K562 (cell line): ENCODE data around the gene OPCML. TPM values are rescaled to one million over a fixed set of nuclear protein-coding genes. Genes with fewer than 3 reads are reported as not detected.

ENCODE experiments used
- ATAC-seq: fragments of 200-7000 bp; cut with Tn5 transposase; 3 replicates; pipeline ENCODE4 v1.9.1; 2020; ENCODE audit warnings: moderate library complexity
- BruUV-seq: library from RNA; stranded (reverse); fragments of 400-500 nt; replicated peaks from 2 replicates; lab custom pipeline; 2021; lab: Mats Ljungman, UMichigan
- CTCF ChIA-PET: fragments of 300-600 bp; formaldehyde crosslinking; extraction: SDS; loops from one replicate; lab custom pipeline; 2021; ENCODE audit warnings: low intra/inter-chr PET ratio; lab: Yijun Ruan, JAX
- POLR2A ChIA-PET: fragments of 300-600, 350-650 bp; sonication (Branson Sonifier 250); formaldehyde crosslinking; extraction: SDS; loops from one replicate; lab custom pipeline; 2021; ENCODE audit warnings: antibody characterized with exemption, inconsistent platforms; lab: Yijun Ruan, JAX
- DNase-seq, 4 experiments: peaks; one replicate each; pipeline versions ENCODE4 v3.0.0 to v3.0.0-alpha.2; 2011 to 2018; ENCODE audit warnings: low spot score in 3 of 4, mixed read lengths in 3 of 4; ENCODE audit errors: extremely low read depth in 1 of 4
- FAIRE-seq: peaks from 2 replicates; lab custom pipeline; 2011; peaks lifted over from hg19 to GRCh38; lab: Jason Lieb, UNC
- H2AFZ ChIP-seq: 2 replicates; pipeline ENCODE4 v1.6.0; 2011; ENCODE audit warnings: low read depth, low read length, control low read depth, inconsistent platforms
- H3K27ac ChIP-seq: fragments of 200-600 bp; 3 replicates; pipeline ENCODE4 v1.8.0; 2011; ENCODE audit warnings: low read depth, mild to moderate bottlenecking, control low read depth, inconsistent platforms, low read length, moderate library complexity, mixed read lengths; ENCODE audit errors: extremely low read depth
- H3K27me3 ChIP-seq, 2 experiments: fragments of 300-600 bp in 1 of 2; 2 replicates in 1 of 2; 3 replicates in 1 of 2; pipeline versions ENCODE4 v1.6.0 to v1.8.0; 2011; ENCODE audit warnings: inconsistent platforms in 2 of 2, low read length in 2 of 2, mild to moderate bottlenecking in 1 of 2, mixed read lengths in 1 of 2, moderate library complexity in 1 of 2; ENCODE audit not compliant: control insufficient read depth in 2 of 2, insufficient read depth in 2 of 2
- H3K36me3 ChIP-seq: fragments of 300-600 bp; 3 replicates; pipeline ENCODE4 v1.8.0; 2011; ENCODE audit warnings: mild to moderate bottlenecking, low read length, inconsistent platforms; ENCODE audit not compliant: control insufficient read depth, insufficient read depth
- H3K4me1 ChIP-seq, 2 experiments: fragments of 200-600 bp in 1 of 2; replicated peaks in 1 of 2; 2 replicates in 1 of 2; 3 replicates in 1 of 2; pipeline versions ENCODE4 v1.5.1 to v1.8.0; 2011; ENCODE audit warnings: inconsistent platforms in 2 of 2, low read length in 2 of 2, mild to moderate bottlenecking in 1 of 2, mixed read lengths in 1 of 2, moderate library complexity in 1 of 2; ENCODE audit not compliant: control insufficient read depth in 2 of 2, insufficient read depth in 2 of 2
- H3K4me2 ChIP-seq: 2 replicates; pipeline ENCODE4 v1.6.1; 2011; ENCODE audit warnings: low read length, control low read depth, inconsistent platforms, mixed read lengths; ENCODE audit not compliant: insufficient read depth
- H3K4me3 ChIP-seq: fragments of 200-600 bp; sonication (generic), shearing (Covaris generic); 2 replicates; pipeline ENCODE4 v1.5.1; 2016; ENCODE audit warnings: control low read depth, inconsistent platforms
- H3K79me2 ChIP-seq: fragments of 200-600 bp; 3 replicates; pipeline ENCODE4 v1.8.0; 2011; ENCODE audit warnings: low read length, inconsistent platforms; ENCODE audit not compliant: control insufficient read depth, insufficient read depth
- H3K9ac ChIP-seq, 2 experiments: 2 replicates each; pipeline versions ENCODE4 v1.6.0 to v1.6.1; 2011; ENCODE audit warnings: low read depth in 2 of 2, low read length in 2 of 2, control low read depth in 1 of 2, inconsistent platforms in 1 of 2, mild to moderate bottlenecking in 1 of 2, mixed read lengths in 1 of 2; ENCODE audit not compliant: insufficient read depth in 1 of 2
- H3K9me1 ChIP-seq: one replicate; pipeline ENCODE4 v1.6.0; 2011; ENCODE audit warnings: inconsistent platforms, mild to moderate bottlenecking, low read length, moderate library complexity; ENCODE audit not compliant: control insufficient read depth, insufficient read depth
- H3K9me3 ChIP-seq: replicated peaks from 2 replicates; pipeline ENCODE4 v1.5.1; 2011; ENCODE audit warnings: low read depth, low read length, inconsistent platforms; ENCODE audit not compliant: control insufficient read depth, insufficient read depth
- H4K20me1 ChIP-seq: replicated peaks from 2 replicates; pipeline ENCODE4 v1.6.1; 2011; ENCODE audit warnings: low read length, inconsistent platforms, mixed read lengths; ENCODE audit not compliant: control insufficient read depth, insufficient read depth
- DLX4 ChIP-seq: fragments of 250-450 bp; sonication (Bioruptor Pico); IDR thresholded peaks from 2 replicates; pipeline ENCODE4 v1.6.1; 2021; ENCODE audit warnings: mild to moderate bottlenecking
- EHMT2 ChIP-seq: fragments of 450-650 bp; IDR thresholded peaks from 2 replicates; pipeline ENCODE4 v1.6.1; 2018; ENCODE audit warnings: antibody characterized with exemption
- HMG20A ChIP-seq: fragments of 450-650 bp; formaldehyde crosslinking; conservative IDR thresholded peaks from 2 replicates; pipeline ENCODE4 v1.4.0; 2020; ENCODE audit warnings: mild to moderate bottlenecking, mixed read lengths
- KDM5B ChIP-seq: fragments of 200-600 bp; sonication (generic); IDR thresholded peaks from 2 replicates; pipeline ENCODE4 v1.6.1; 2012; ENCODE audit warnings: low read depth, mild to moderate bottlenecking, moderate library complexity, low read length, control low read depth, inconsistent platforms; ENCODE audit not compliant: insufficient replicate concordance
- NEUROD1 ChIP-seq: fragments of 150-350 bp; IDR thresholded peaks from 2 replicates; pipeline ENCODE4 v1.6.1; 2014; ENCODE audit warnings: borderline replicate concordance, low read length, low read depth; ENCODE audit not compliant: partially characterized antibody
- POLR3A ChIP-seq: IDR thresholded peaks from 2 replicates; pipeline ENCODE4 v1.6.1; 2011; ENCODE audit warnings: borderline replicate concordance, mild to moderate bottlenecking, moderate library complexity; ENCODE audit not compliant: insufficient read length, insufficient read depth; ENCODE audit errors: extremely low read depth
- SP2 ChIP-seq: IDR thresholded peaks from 2 replicates; pipeline ENCODE4 v1.6.1; 2011; ENCODE audit warnings: mild to moderate bottlenecking, low read depth, low read length, moderate library complexity; ENCODE audit not compliant: poor library complexity, severe bottlenecking; ENCODE audit errors: extremely low read depth
- ZNF24 ChIP-seq: fragments of 450-650 bp; IDR thresholded peaks from 2 replicates; pipeline ENCODE4 v1.6.1; 2016
- ZNF282 ChIP-seq: sonication (generic); formaldehyde crosslinking; IDR thresholded peaks from 2 replicates; pipeline ENCODE4 v1.8.1; 2023; ENCODE audit warnings: missing genetic modification reagents
- ZNF311 ChIP-seq: fragments of 250-450 bp; sonication (Bioruptor Pico); IDR thresholded peaks from 2 replicates; pipeline ENCODE4 v1.4.0; 2020; ENCODE audit warnings: mild to moderate bottlenecking, moderate library complexity
- ZNF511 ChIP-seq: sonication (generic); formaldehyde crosslinking; IDR thresholded peaks from 2 replicates; pipeline ENCODE4 v1.8.0; 2022; ENCODE audit warnings: mild to moderate bottlenecking, missing genetic modification reagents
- WGBS: fragments of 100-300 bp; shearing (Covaris generic); methylation state at CpG from one replicate; pipeline ENCODE4 v1.1.6; 2016; ENCODE audit warnings: low coverage, mixed read lengths; ENCODE audit not compliant: insufficient coverage; ENCODE audit errors: missing lambda C conversion rate; 5-methylcytosine and 5-hydroxymethylcytosine counted together
- in situ Hi-C: fragments of 300-500 bp; cut with MboI; formaldehyde crosslinking; loops from 4 replicates; pipeline ENCODE4 v1.15.0; 2018; ENCODE audit warnings: inconsistent platforms, mixed read lengths
- intact Hi-C: fragments of 100-400 bp; cut with micrococcal nuclease; formaldehyde crosslinking; loops from 2 replicates; pipeline ENCODE4 v1.14.2; 2022
- polyA plus RNA-seq, 8 experiments: library from polyadenylated mRNA; depleted of rRNA in 4 of 8; stranded (reverse) in 5 of 8; unstranded in 3 of 8; fragments of >200 nt; fragmentation: Nextera tagmentation in 2 of 8; fragmentation: Illumina TruSeq in 1 of 8; extraction: Ambion mirVana in 2 of 8; extraction: Trizol in 1 of 8; gene quantifications; 2 replicates each; pipeline versions ENCODE4 v1.2.1 to v1.2.3, GENCODE V29; 2011 to 2014; ENCODE audit warnings: inconsistent platforms in 1 of 8, missing spikeins in 1 of 8
- total RNA-seq, 7 experiments: library from RNA; depleted of rRNA in 6 of 7; stranded (reverse); fragments of >200 nt in 6 of 7; fragmentation: Illumina TruSeq in 2 of 7; extraction: Trizol in 2 of 7; gene quantifications; 2 replicates each; pipeline versions ENCODE4 v1.2.1 to v1.2.3, GENCODE V29; 2011 to 2021; ENCODE audit warnings: low replicate concordance in 1 of 7

Gene OPCML
- total and polyA plus RNA-seq, 9 of the 15 experiments (the other 6 are each of a cell fraction or from before 2014, with no cell fraction given): not detected

- TF ChIP-seq ZNF511 (CRISPR knock-in tag): no peak
- no peak for TF ChIP-seq EHMT2
- no peak for TF ChIP-seq ZNF282 (CRISPR knock-in tag)
- no peak for TF ChIP-seq HMG20A
- TF ChIP-seq POLR3A: no peak
Observed at GRCh38 chr11:132780046-132780445, 752.3 kb downstream of the OPCML start (continued).

GRCh38 chr11:132779497-132779896 lies 752.8 kb downstream of the OPCML start:
- FAIRE-seq: no peak
- no TSS peak for BruUV-seq
- WGBS: 4% methylated on average over 2 of the region's 3 CpGs

More at GRCh38 chr11:132779497-132779896, 752.8 kb downstream of the OPCML start:
- Histone ChIP-seq H3K79me2 (no peaks in the 10 kb centered on the region), H3K36me3 (no peaks in the 10 kb centered on the region), H4K20me1 (no peaks in the 10 kb centered on the region), H3K27me3 (no peaks in the 10 kb centered on the region), H3K27ac (no peak overlapping the region), H3K9me1 (no peaks in the 10 kb centered on the region), H3K4me3 (no peak overlapping the region), H3K4me2 (no peak overlapping the region), H2AFZ (no peak overlapping the region), H3K9ac (no peak overlapping the region), H3K9me3 (no peaks in the 10 kb centered on the region), H3K4me1 (no peaks in the 10 kb centered on the region)
- intact Hi-C loops: no loop called here
- in situ Hi-C loops: no loop called here
- DNase-seq (no peak), ATAC-seq (no peak)
- ChIA-PET POLR2A (no interaction called here), CTCF (no interaction called here)
- no peak for TF ChIP-seq SP2
- no peak for TF ChIP-seq DLX4 (CRISPR knock-in tag)
- no peak for TF ChIP-seq KDM5B
- no peak for TF ChIP-seq NEUROD1
- TF ChIP-seq ZNF24: no peak
- no peak for TF ChIP-seq ZNF311
